ENCODE measurements around the gene RNF144A.

Gene RNF144A

GRCh38 chr2:7053650-7054265, 136.5 kb downstream of the RNF144A start:
- H3K4me3 ChIP-seq (ENCODE audit: low read depth, low read length) = no peak overlapping the region

GRCh38 chr2:7057865-7058400, 140.7 kb downstream of the RNF144A start:
- no peak for DNase-seq (ENCODE audit: low read depth)
- H3K4me3 ChIP-seq (ENCODE audit: low read depth, low read length) = no peak overlapping the region

More at GRCh38 chr2:7053650-7054265, 136.5 kb downstream of the RNF144A start:
- DNase-seq (ENCODE audit: low read depth) = no peak

GRCh38 chr2:7060156-7060555, 142.9 kb downstream of the RNF144A start:
- no peak overlapping the region for H3K4me3 ChIP-seq (ENCODE audit: low read depth, low read length)
- DNase-seq (ENCODE audit: low read depth) = no peak

- no peak overlapping the region for H3K4me3 ChIP-seq (ENCODE audit: low read depth, low read length)
- no peak for DNase-seq (ENCODE audit: low read depth)
These were observed 143.6 kb downstream of the RNF144A start for GRCh38 chr2:7060631-7061449.

GRCh38 chr2:7061450-7061789, 144.2 kb downstream of the RNF144A start:
- no peak for DNase-seq (ENCODE audit: low read depth)
- H3K4me3 ChIP-seq (ENCODE audit: low read depth, low read length) = no peak overlapping the region

- DNase-seq (ENCODE audit: low read depth) = no peak
- H3K4me3 ChIP-seq (ENCODE audit: low read depth, low read length) = no peak overlapping the region
These were observed 144.7 kb downstream of the RNF144A start for GRCh38 chr2:7061921-7062320.

GRCh38 chr2:7063789-7064188, 146.6 kb downstream of the RNF144A start:
- no peak for DNase-seq (ENCODE audit: low read depth)
- H3K4me3 ChIP-seq (ENCODE audit: low read depth, low read length) = no peak overlapping the region

GRCh38 chr2:7068457-7068856, 151.2 kb downstream of the RNF144A start:
- no peak overlapping the region for H3K4me3 ChIP-seq (ENCODE audit: low read depth, low read length)
- no peak for DNase-seq (ENCODE audit: low read depth)

- H3K4me3 ChIP-seq (ENCODE audit: low read depth, low read length) = no peak overlapping the region
- DNase-seq (ENCODE audit: low read depth) = no peak
These were observed 153.3 kb downstream of the RNF144A start for GRCh38 chr2:7070483-7070882.

GRCh38 chr2:7071154-7071553, 153.9 kb downstream of the RNF144A start:
- DNase-seq (ENCODE audit: low read depth) = no peak
- H3K4me3 ChIP-seq (ENCODE audit: low read depth, low read length) = no peak overlapping the region

- DNase-seq (ENCODE audit: low read depth) = no peak
- no peak overlapping the region for H3K4me3 ChIP-seq (ENCODE audit: low read depth, low read length)
These were observed 154.8 kb downstream of the RNF144A start for GRCh38 chr2:7071916-7072556.

GRCh38 chr2:7073901-7074300, 156.7 kb downstream of the RNF144A start:
- no peak for DNase-seq (ENCODE audit: low read depth)
- H3K4me3 ChIP-seq (ENCODE audit: low read depth, low read length) = no peak overlapping the region

GRCh38 chr2:7075834-7076233, 158.6 kb downstream of the RNF144A start:
- no peak overlapping the region for H3K4me3 ChIP-seq (ENCODE audit: low read depth, low read length)
- no peak for DNase-seq (ENCODE audit: low read depth)

GRCh38 chr2:7077660-7078267, 160.6 kb downstream of the RNF144A start:
- no peak overlapping the region for H3K4me3 ChIP-seq (ENCODE audit: low read depth, low read length)
- no peak for DNase-seq (ENCODE audit: low read depth)

- DNase-seq (ENCODE audit: low read depth) = no peak
- H3K4me3 ChIP-seq (ENCODE audit: low read depth, low read length) = no peak overlapping the region
These were observed 166.6 kb downstream of the RNF144A start for GRCh38 chr2:7083580-7084509.

- DNase-seq (ENCODE audit: low read depth) = no peak
- no peak overlapping the region for H3K4me3 ChIP-seq (ENCODE audit: low read depth, low read length)
These were observed 167.4 kb downstream of the RNF144A start for GRCh38 chr2:7084601-7085000.

GRCh38 chr2:7089284-7089683, 172.1 kb downstream of the RNF144A start:
- DNase-seq (ENCODE audit: low read depth) = no peak

GRCh38 chr2:7089898-7090510, 172.8 kb downstream of the RNF144A start:
- H3K4me3 ChIP-seq (ENCODE audit: low read depth, low read length) = no peak overlapping the region
- no peak for DNase-seq (ENCODE audit: low read depth)

More at GRCh38 chr2:7089284-7089683, 172.1 kb downstream of the RNF144A start:
- H3K4me3 ChIP-seq (ENCODE audit: low read depth, low read length) = no peak overlapping the region

GRCh38 chr2:7093376-7093775, 176.2 kb downstream of the RNF144A start:
- no peak overlapping the region for H3K4me3 ChIP-seq (ENCODE audit: low read depth, low read length)
- DNase-seq (ENCODE audit: low read depth) = no peak
